Measurements from ENCODE around the gene KRT8.
"Not testable (repeated sequence)": the region's sequence is repeated elsewhere in the genome, so short reads cannot be mapped to it uniquely, and the experiment has no call there.

Gene KRT8

DNA sequence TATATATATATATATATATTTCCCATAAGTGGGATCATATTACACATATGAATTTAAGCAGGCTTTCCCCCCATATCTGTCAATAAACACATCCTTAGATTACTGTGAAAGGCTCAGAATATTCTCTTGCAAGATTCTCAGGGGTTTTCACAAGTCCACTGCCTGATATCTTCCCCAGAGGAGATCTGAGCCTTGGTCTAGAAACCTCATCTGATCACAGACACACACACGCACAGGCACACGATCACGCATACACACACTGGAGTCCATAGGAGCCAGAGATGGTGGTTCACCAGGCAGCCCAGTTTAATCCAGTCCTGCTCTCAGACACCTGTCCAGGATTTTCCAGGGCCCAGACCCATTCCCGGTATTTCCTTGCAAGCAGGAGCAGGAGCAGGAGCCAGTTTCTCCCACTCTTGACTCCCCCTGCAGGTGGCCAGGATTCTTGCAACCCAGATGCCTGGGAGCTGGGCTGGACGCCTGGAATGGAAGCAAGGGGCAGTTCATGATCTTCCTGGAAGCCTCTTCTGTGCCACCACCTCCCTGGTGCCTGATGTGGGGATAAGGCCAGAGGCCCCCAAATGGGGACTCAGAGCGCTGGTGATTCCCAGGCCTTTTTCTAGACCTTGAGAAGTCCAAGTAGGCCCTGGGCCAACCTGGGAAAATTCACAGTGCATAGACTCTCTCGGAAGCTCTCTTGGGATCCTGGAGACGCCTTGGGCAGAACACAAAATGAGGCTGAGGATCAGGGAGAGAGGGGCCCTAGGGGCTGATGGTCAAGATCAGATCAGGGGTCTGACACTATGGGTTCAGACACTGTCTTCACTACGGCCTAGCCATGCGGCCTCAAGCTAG is 39.6 kb downstream of the KRT8 start:
- Histone ChIP-seq H3K27ac (ENCODE audit: low read length) (no peak overlapping the region), H3K27me3 (ENCODE audit: control insufficient read depth, insufficient read depth, low read length) (no peaks in the 10 kb centered on the region), H3K9ac (ENCODE audit: low read length) (no peak overlapping the region), H3K4me3 (ENCODE audit: low read length) (no peak overlapping the region), H3K4me1 (ENCODE audit: control insufficient read depth, low read depth, low read length) (no peaks in the 10 kb centered on the region), H3K9me3 (ENCODE audit: control insufficient read depth, low read depth, low read length) (no peaks in the 10 kb centered on the region), H3K36me3 (ENCODE audit: control insufficient read depth, low read depth, low read length) (no peaks in the 10 kb centered on the region)

DNA sequence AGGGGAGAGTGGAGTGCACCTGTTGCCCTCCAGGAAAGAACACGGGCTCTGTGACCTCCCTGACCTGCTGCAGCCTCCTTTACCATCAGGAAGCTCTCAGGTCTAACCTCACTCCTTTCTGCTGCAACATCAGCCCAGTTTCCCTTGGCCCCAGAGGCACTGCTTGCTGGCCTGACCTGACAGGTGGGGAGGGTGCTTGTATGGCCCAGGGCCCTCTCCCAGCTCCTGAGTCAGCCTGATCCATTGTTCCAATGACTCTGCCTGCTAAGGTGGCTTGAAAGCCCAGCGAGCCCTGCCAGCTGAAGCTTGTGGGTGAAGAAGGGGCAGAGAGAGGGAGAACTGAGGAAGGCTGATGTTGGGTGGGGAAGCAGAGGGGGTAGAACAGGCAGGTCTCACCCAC is 42.9 kb downstream of the KRT8 start:
- Histone ChIP-seq H3K9me3 (ENCODE audit: control insufficient read depth, low read depth, low read length) (no peaks in the 10 kb centered on the region), H3K9ac (ENCODE audit: low read length) (no peak overlapping the region), H3K27me3 (ENCODE audit: control insufficient read depth, insufficient read depth, low read length) (no peaks in the 10 kb centered on the region), H3K36me3 (ENCODE audit: control insufficient read depth, low read depth, low read length) (no peaks in the 10 kb centered on the region), H3K27ac (ENCODE audit: low read length) (no peak overlapping the region), H3K4me1 (ENCODE audit: control insufficient read depth, low read depth, low read length) (no peaks in the 10 kb centered on the region), H3K4me3 (ENCODE audit: low read length) (no peak overlapping the region)

DNA sequence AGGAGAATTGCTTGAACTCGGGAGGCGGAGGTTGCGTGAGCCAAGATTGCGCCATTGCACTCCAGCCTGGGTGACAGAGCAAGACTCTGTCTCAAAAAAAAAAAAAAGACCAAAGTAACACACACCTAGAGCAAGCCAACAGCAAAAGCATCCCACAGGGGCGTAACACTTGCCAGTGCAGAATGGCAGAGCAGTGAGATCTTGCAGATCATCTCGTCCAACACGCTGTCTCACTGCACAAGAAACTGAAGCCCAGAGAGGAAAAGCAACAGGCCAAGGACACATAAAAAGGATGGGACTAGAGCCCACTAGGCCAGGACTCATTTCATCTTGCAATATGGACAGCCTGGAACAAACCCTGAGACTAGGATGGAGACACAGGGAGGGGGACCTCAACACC is 43.4 kb downstream of the KRT8 start:
- Histone ChIP-seq H3K4me3 (ENCODE audit: low read length) (no peak overlapping the region), H3K27me3 (ENCODE audit: control insufficient read depth, insufficient read depth, low read length) (no peaks in the 10 kb centered on the region), H3K27ac (ENCODE audit: low read length) (no peak overlapping the region), H3K36me3 (ENCODE audit: control insufficient read depth, low read depth, low read length) (no peaks in the 10 kb centered on the region), H3K4me1 (ENCODE audit: control insufficient read depth, low read depth, low read length) (no peaks in the 10 kb centered on the region), H3K9me3 (ENCODE audit: control insufficient read depth, low read depth, low read length) (no peaks in the 10 kb centered on the region), H3K9ac (ENCODE audit: low read length) (no peak overlapping the region)

DNA sequence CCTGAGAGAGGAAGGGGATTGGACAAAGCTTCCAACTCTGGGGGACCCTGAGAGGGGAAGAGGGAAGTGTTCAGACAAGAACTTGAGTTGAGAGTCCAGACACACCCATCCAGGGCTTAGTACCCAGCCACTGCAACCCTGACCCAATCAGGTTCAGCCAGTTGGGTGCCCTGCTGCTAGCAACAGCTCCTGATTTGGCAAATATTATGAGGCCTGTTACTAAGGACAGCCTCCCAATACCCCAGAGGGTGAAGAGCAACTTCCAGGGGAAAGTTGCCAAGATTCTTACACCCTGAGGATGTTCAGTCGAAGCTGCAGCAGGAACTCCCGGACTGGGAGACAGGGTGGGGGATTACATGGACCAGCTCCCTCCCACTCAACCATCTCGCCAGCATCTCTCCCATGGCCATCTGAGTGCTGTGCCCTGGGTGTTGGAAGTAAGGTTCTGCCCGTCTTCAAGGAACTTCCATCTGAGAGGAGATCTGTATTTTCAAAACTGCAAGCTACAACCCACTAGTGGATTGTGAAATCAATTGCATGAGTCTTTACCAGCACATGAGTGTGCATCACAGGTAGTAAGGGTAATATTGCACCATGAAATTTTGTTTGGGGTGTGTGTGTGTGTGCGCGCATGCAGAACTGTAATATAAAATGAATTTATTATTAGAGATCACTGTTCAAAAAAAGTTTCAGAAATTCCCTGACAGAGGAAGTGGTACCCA is 44.6 kb downstream of the KRT8 start:
- no peaks in the 10 kb centered on the region for H3K9me3 ChIP-seq (ENCODE audit: control insufficient read depth, low read depth, low read length)
- H3K4me3 ChIP-seq (ENCODE audit: low read length): no peak overlapping the region
- H3K4me1 ChIP-seq (ENCODE audit: control insufficient read depth, low read depth, low read length): no peaks in the 10 kb centered on the region
- no peak overlapping the region for H3K9ac ChIP-seq (ENCODE audit: low read length)
- no peak overlapping the region for H3K27ac ChIP-seq (ENCODE audit: low read length)
- H3K27me3 ChIP-seq (ENCODE audit: control insufficient read depth, insufficient read depth, low read length): no peaks in the 10 kb centered on the region
- no peaks in the 10 kb centered on the region for H3K36me3 ChIP-seq (ENCODE audit: control insufficient read depth, low read depth, low read length)

DNA sequence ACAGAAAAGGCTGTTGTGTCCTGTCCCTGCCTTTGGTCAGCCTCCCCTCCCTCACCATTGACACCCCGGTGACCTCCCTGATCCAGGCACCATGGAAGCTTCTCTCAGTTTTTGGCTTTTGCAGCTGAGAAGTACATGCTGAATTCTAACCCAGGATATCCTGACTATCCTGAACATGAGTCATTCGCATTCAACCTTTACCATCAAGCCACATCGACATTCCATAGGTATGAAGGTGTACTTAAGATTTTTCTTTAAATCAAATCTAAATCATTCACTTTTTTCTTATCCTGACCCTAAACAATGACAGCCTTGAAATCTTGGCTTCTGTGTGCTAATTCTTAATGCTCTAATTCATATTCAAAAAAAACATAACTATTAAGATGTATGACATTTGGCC is 47.4 kb downstream of the KRT8 start:
- Histone ChIP-seq H3K36me3 (ENCODE audit: control insufficient read depth, low read depth, low read length) (no peaks in the 10 kb centered on the region), H3K9ac (ENCODE audit: low read length) (no peak overlapping the region), H3K4me3 (ENCODE audit: low read length) (no peak overlapping the region), H3K9me3 (ENCODE audit: control insufficient read depth, low read depth, low read length) (no peaks in the 10 kb centered on the region), H3K27me3 (ENCODE audit: control insufficient read depth, insufficient read depth, low read length) (no peaks in the 10 kb centered on the region), H3K4me1 (ENCODE audit: control insufficient read depth, low read depth, low read length) (no peaks in the 10 kb centered on the region), H3K27ac (ENCODE audit: low read length) (no peak overlapping the region)

DNA sequence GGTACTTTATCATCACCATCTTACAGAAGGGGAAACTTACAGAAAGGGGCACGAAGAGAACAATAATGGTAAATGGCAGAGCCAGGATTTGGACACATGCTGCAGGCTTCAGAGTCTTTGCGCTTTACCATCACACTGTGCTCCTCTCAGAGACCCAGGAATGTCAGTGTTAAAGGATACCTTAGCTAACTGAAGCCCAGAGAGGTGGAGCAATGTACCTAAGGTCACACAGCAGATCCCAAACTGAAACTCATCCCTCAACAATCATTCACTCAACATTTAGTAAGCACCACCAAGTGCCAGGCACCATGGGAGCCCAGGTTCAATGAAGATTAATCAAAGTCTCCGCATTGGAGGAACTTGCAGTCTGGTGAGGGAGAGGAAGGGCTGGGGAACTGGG is 48.1 kb downstream of the KRT8 start:
- H3K27me3 ChIP-seq (ENCODE audit: control insufficient read depth, insufficient read depth, low read length): no peaks in the 10 kb centered on the region
- no peaks in the 10 kb centered on the region for H3K4me1 ChIP-seq (ENCODE audit: control insufficient read depth, low read depth, low read length)
- no peaks in the 10 kb centered on the region for H3K9me3 ChIP-seq (ENCODE audit: control insufficient read depth, low read depth, low read length)
- H3K36me3 ChIP-seq (ENCODE audit: control insufficient read depth, low read depth, low read length): no peaks in the 10 kb centered on the region
- H3K9ac ChIP-seq (ENCODE audit: low read length): no peak overlapping the region
- H3K4me3 ChIP-seq (ENCODE audit: low read length): no peak overlapping the region
- H3K27ac ChIP-seq (ENCODE audit: low read length): no peak overlapping the region

DNA sequence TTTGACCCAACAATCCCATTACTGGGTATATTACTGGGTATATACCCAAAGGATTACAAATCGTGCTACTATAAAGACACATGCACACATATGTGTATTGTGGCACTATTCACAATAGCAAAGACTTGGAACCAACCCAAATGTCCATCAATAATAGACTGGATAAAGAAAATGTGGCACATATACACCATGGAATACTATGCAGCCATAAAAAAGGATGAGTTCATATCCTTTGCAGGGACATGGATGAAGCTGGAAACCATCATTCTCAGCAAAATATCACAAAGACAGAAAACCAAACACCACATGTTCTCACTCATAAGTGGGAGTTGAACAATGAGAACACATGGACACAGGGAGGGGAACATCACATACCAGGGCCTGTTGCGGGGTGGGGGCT is 48.8 kb downstream of the KRT8 start:
- H3K36me3 ChIP-seq (ENCODE audit: control insufficient read depth, low read depth, low read length); H3K4me1 ChIP-seq (ENCODE audit: control insufficient read depth, low read depth, low read length); H3K4me3 ChIP-seq (ENCODE audit: low read length); H3K9ac ChIP-seq (ENCODE audit: low read length); H3K27ac ChIP-seq (ENCODE audit: low read length); H3K9me3 ChIP-seq (ENCODE audit: control insufficient read depth, low read depth, low read length); H3K27me3 ChIP-seq (ENCODE audit: control insufficient read depth, insufficient read depth, low read length): not testable (repeated sequence)

DNA sequence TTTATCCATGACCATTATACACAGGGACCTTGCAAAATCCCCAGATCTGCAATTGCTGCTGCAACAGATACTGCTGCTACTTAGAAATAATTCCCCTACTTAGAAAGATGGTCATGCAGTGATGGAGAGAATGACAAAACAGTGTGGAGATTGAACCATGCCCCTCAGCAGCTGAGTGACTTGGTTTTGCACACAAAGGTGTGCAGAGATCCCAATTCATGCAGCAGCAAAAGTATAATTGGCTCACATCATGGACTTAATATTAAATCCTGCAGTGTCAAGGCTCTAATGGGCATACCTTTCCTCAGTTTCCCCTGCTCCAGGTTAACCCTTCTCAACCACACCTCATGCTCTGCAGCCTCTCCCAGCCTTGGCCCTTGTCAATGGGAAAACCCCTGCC is 53.1 kb downstream of the KRT8 start:
- no peak overlapping the region for H3K9ac ChIP-seq (ENCODE audit: low read length)
- no peak overlapping the region for H3K27ac ChIP-seq (ENCODE audit: low read length)
- H3K4me1 ChIP-seq (ENCODE audit: control insufficient read depth, low read depth, low read length): no peaks in the 10 kb centered on the region

DNA sequence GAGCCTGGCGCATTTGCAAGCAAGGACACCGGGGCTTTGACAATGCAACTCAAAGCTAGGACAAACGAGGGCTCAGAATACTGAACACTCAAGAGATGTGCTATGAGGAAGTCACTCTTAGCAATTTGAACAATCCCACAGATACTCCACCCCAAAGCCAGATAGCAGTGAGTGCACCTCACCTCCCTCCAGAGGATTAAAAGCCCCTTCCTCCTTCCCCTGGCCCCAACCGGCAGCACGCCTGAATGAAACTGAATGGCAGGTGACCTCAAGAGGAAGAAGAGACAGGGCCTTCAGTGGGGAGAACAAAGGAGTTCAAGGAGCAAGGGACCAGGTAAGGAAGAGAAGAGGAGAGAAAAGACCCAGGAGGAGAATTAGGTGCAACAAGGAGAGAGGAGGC is 54.2 kb downstream of the KRT8 start:
- H3K9ac ChIP-seq (ENCODE audit: low read length): no peak overlapping the region
- no peak overlapping the region for H3K27ac ChIP-seq (ENCODE audit: low read length)
- no peaks in the 10 kb centered on the region for H3K4me1 ChIP-seq (ENCODE audit: control insufficient read depth, low read depth, low read length)
- no peaks in the 10 kb centered on the region for H3K9me3 ChIP-seq (ENCODE audit: control insufficient read depth, low read depth, low read length)
- no peaks in the 10 kb centered on the region for H3K27me3 ChIP-seq (ENCODE audit: control insufficient read depth, insufficient read depth, low read length)
- H3K4me3 ChIP-seq (ENCODE audit: low read length): no peak overlapping the region
- H3K36me3 ChIP-seq (ENCODE audit: control insufficient read depth, low read depth, low read length): no peaks in the 10 kb centered on the region

More for the DNA sequence above, 53.1 kb downstream of the KRT8 start:
- Histone ChIP-seq H3K4me3 (ENCODE audit: low read length) (no peak overlapping the region), H3K9me3 (ENCODE audit: control insufficient read depth, low read depth, low read length) (no peaks in the 10 kb centered on the region), H3K27me3 (ENCODE audit: control insufficient read depth, insufficient read depth, low read length) (no peaks in the 10 kb centered on the region), H3K36me3 (ENCODE audit: control insufficient read depth, low read depth, low read length) (no peaks in the 10 kb centered on the region)

DNA sequence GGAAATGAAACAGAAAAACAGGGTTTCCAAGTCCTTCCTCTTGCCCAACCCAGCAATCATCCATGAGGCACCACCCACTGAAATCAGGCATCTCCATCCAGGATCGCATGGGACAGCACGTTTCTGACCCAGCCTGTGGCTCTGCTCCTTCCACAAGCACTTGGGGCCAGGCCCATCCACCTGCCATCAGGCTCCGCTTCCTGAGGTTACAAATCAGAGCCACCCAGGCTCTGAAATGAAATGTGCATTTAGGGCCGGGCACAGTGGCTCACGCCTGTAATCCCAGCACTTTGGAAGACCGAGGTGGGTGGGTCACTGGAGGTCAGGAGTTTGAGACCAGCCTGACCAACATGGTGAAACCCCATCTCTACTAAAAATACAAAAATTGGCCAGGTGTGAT is 55.4 kb downstream of the KRT8 start:
- no peaks in the 10 kb centered on the region for H3K4me1 ChIP-seq (ENCODE audit: control insufficient read depth, low read depth, low read length)
- H3K4me3 ChIP-seq (ENCODE audit: low read length): no peak overlapping the region
- no peaks in the 10 kb centered on the region for H3K27me3 ChIP-seq (ENCODE audit: control insufficient read depth, insufficient read depth, low read length)
- no peaks in the 10 kb centered on the region for H3K9me3 ChIP-seq (ENCODE audit: control insufficient read depth, low read depth, low read length)
- H3K27ac ChIP-seq (ENCODE audit: low read length): no peak overlapping the region
- H3K9ac ChIP-seq (ENCODE audit: low read length): no peak overlapping the region
- H3K36me3 ChIP-seq (ENCODE audit: control insufficient read depth, low read depth, low read length): no peaks in the 10 kb centered on the region

DNA sequence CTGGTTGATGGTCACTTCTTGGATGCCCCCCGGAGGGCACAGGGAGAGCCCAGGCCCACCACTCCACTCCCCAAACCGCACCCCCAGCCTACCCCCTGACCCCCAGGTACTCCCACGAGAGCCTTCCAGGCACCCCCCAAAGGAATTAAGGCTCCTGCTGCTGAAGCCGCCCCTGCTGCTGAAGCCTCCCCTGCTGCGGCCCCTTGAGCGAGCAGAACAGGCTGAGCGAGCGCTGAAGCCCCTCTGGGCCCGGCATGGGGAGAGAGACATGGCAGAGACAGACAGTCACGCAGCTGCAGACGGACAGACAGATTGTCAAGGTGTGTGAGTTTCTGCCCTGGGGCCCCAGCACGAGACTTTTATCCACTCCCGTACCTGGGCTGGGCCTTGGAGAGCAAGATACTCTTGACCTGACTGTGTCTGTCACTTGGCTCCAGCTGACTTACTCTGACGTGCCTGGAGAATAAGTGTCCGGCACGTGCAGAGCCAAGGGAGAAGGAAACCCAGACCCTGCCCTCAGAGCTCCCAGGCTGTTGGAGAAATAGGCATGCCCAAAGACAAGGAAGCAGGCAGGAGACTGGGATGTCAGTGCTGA is 56.1 kb downstream of the KRT8 start, which contains the start of gene KRT78:
KRT78 (minus strand) TSS at position 334 of the 595 bp plus-strand sequence; CDS start at position 270, 64 bp downstream.
- no peaks in the 10 kb centered on the region for H3K36me3 ChIP-seq (ENCODE audit: control insufficient read depth, low read depth, low read length)
- H3K9me3 ChIP-seq (ENCODE audit: control insufficient read depth, low read depth, low read length): no peaks in the 10 kb centered on the region
- H3K4me3 ChIP-seq (ENCODE audit: low read length): no peak within 1 kb of the TSS
- no peak within 1 kb of the TSS for H3K9ac ChIP-seq (ENCODE audit: low read length)
- H3K4me1 ChIP-seq (ENCODE audit: control insufficient read depth, low read depth, low read length): no peaks in the 10 kb centered on the region
- no peak within 1 kb of the TSS for H3K27ac ChIP-seq (ENCODE audit: low read length)
- no peaks in the 10 kb centered on the region for H3K27me3 ChIP-seq (ENCODE audit: control insufficient read depth, insufficient read depth, low read length)

Measured in iPS-18a (cell line).